Ishikawa (cell line): ENCODE data around the gene TM2D1.
A peak's percentile ranks its signal among the peaks of the same experiment; 100 is the strongest.

Source experiments
- CEBPB ChIP-seq: IDR thresholded peaks from 2 replicates; pipeline ENCODE4 v1.6.1; 2012
- CREB1 ChIP-seq: IDR thresholded peaks from 2 replicates; pipeline ENCODE4 v1.6.1; 2012; ENCODE audit warnings: low read depth
- NFIC ChIP-seq: IDR thresholded peaks from 2 replicates; pipeline ENCODE4 v1.6.1; 2012
- RAD21 ChIP-seq: IDR thresholded peaks from 2 replicates; pipeline ENCODE4 v1.6.1; 2012; ENCODE audit warnings: low read depth
- TAF1 ChIP-seq: IDR thresholded peaks from 2 replicates; pipeline ENCODE4 v1.6.1; 2012; ENCODE audit warnings: low read depth, mild to moderate bottlenecking
- YY1 ChIP-seq: IDR thresholded peaks from 2 replicates; pipeline ENCODE4 v1.6.1; 2012; ENCODE audit warnings: low read depth

DNA sequence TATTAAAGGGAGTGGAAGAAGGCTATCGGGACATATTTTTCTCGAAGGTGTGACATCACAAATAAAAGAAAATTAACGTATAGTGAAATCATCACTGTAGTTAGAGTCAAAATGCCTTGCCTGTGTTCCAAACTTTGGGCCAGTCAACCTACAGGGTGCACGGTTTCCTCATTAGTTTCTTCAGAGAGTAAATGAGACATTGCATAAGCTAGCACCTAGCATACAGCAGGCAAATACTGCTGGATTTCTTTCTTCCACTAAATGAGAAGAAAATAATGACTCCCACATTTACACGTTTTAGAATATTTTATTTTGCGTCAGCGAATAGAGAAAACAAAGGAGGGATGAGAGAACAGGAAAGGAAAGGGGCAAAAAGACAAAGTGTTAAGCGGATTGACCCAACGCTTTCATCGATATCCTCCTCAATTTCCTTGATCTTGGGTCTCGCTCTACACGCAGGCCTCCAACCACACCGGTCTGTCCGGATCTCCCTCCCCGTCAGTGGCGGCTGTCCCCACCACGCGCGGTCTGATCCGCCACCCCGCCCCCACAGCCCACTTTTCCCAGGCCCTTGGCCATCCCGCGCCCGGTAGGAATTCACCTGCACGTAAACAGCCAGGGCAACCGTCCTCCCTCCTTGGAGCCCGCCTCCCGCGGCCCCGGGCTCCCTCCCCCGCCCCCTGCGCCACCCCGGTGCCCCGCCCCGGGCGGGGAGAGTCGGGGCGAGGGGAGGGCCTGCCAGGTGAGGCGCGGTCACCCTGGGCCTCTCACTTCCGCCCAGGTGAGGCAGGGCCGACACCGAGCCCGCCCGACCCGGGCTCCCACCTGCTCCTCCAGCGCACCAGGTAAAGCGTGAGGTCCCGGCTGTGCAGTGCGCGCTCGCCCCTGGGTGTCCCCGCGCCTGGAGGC lies 17.0 kb upstream of the TM2D1 start, which contains the start of gene PATJ:
- TF ChIP-seq NFIC (0 out of 2 replicates have a peak, but pooled peaks have one; percentile 8), CREB1 (no peak), RAD21 (no peak), YY1 (0 out of 2 replicates have a peak, but pooled peaks have one; percentile 31), TAF1 (no peak), CEBPB (no peak)
